Endothelial cell of umbilical vein (primary cell): ENCODE results near the gene BMPR1B. TPM values are rescaled to one million over a fixed set of nuclear protein-coding genes. Genes with fewer than 3 reads are reported as not detected.

Experiments used
- BruUV-seq: library from RNA; stranded (reverse); fragments of 400-500 nt; replicated peaks from 2 replicates; lab custom pipeline; 2021; lab: Mats Ljungman, UMichigan
- CTCF ChIA-PET: fragments of 300-600, 350-600 bp; sonication (Branson Sonifier 250); formaldehyde crosslinking; loops from one replicate; lab custom pipeline; 2021; ENCODE audit warnings: antibody characterized with exemption, inconsistent platforms; lab: Charles Lee
- POLR2A ChIA-PET: fragments of 300-600, 350-600 bp; sonication (Branson Sonifier 250); formaldehyde crosslinking; loops from one replicate; lab custom pipeline; 2021; ENCODE audit warnings: antibody characterized with exemption, inconsistent platforms; lab: Charles Lee
- DNase-seq: peaks from one replicate; pipeline ENCODE4 v3.0.0-alpha.2; 2011; ENCODE audit warnings: low read depth, low spot score
- FAIRE-seq: peaks from 2 replicates; lab custom pipeline; 2011; peaks lifted over from hg19 to GRCh38; lab: Jason Lieb, UNC
- H2AFZ ChIP-seq: 2 replicates; pipeline ENCODE4 v1.6.0; 2012; ENCODE audit warnings: low read depth, low read length, control low read depth, inconsistent platforms
- H3K27ac ChIP-seq: 2 replicates; pipeline ENCODE4 v1.5.1; 2011; ENCODE audit warnings: low read depth, mild to moderate bottlenecking, control low read depth, low read length, moderate library complexity; ENCODE audit not compliant: insufficient read depth
- H3K27me3 ChIP-seq, 2 experiments: 2 replicates each; pipeline versions ENCODE4 v1.6.0 to v1.6.1; 2011; ENCODE audit warnings: low read length in 2 of 2, mixed read lengths in 1 of 2; ENCODE audit not compliant: control insufficient read depth in 2 of 2, insufficient read depth in 2 of 2
- H3K36me3 ChIP-seq, 2 experiments: 2 replicates in 1 of 2; 3 replicates in 1 of 2; pipeline ENCODE4 v1.5.1; 2011; ENCODE audit warnings: low read length in 2 of 2, mild to moderate bottlenecking in 1 of 2, moderate library complexity in 1 of 2; ENCODE audit not compliant: control insufficient read depth in 2 of 2, insufficient read depth in 2 of 2; ENCODE audit errors: extremely low read depth in 1 of 2
- H3K4me1 ChIP-seq: 3 replicates; pipeline ENCODE4 v1.5.1; 2011; ENCODE audit warnings: mild to moderate bottlenecking, low read length; ENCODE audit not compliant: control insufficient read depth, insufficient read depth; ENCODE audit errors: extremely low read depth
- H3K4me2 ChIP-seq: 2 replicates; pipeline ENCODE4 v1.6.1; 2011; ENCODE audit warnings: low read length, control low read depth, mixed read lengths; ENCODE audit not compliant: insufficient read depth
- H3K4me3 ChIP-seq, 3 experiments: fragments of 200-600 bp in 1 of 3; sonication (generic), shearing (Covaris generic) in 1 of 3; replicated peaks in 1 of 3; 2 replicates each; pipeline ENCODE4 v1.5.1; 2011 to 2016; ENCODE audit warnings: control low read depth in 3 of 3, low read length in 3 of 3, mild to moderate bottlenecking in 2 of 3, inconsistent platforms in 1 of 3, low read depth in 1 of 3, moderate library complexity in 1 of 3; ENCODE audit not compliant: insufficient read depth in 1 of 3
- H3K79me2 ChIP-seq: 2 replicates; pipeline ENCODE4 v1.6.0; 2012; ENCODE audit warnings: low read length, inconsistent platforms; ENCODE audit not compliant: control insufficient read depth, insufficient read depth
- H3K9ac ChIP-seq: replicated peaks from 2 replicates; pipeline ENCODE3; 2011; ENCODE audit warnings: low read length, control low read depth; ENCODE audit not compliant: insufficient read depth; ENCODE audit errors: extremely low read depth
- H3K9me1 ChIP-seq: replicated peaks from 3 replicates; pipeline ENCODE4 v1.6.0; 2011; ENCODE audit warnings: mild to moderate bottlenecking, low read length; ENCODE audit not compliant: control insufficient read depth, insufficient read depth; ENCODE audit errors: extremely low read depth
- H3K9me3 ChIP-seq: replicated peaks from 2 replicates; pipeline ENCODE4 v1.5.1; 2012; ENCODE audit warnings: low read length, inconsistent platforms; ENCODE audit not compliant: control insufficient read depth, insufficient read depth
- H4K20me1 ChIP-seq: replicated peaks from 2 replicates; pipeline ENCODE3; 2011; ENCODE audit warnings: mild to moderate bottlenecking, low read length; ENCODE audit not compliant: control insufficient read depth, insufficient read depth; ENCODE audit errors: extremely low read depth
- CTCF ChIP-seq, 2 donors: IDR thresholded peaks; 1 replicate in 1 of 2; 2 replicates in 1 of 2; pipeline ENCODE4 v1.5.1; 2011; ENCODE audit warnings: low read length in 2 of 2, mild to moderate bottlenecking in 2 of 2, moderate library complexity in 2 of 2, control low read depth in 1 of 2, inconsistent platforms in 1 of 2, low read depth in 1 of 2; ENCODE audit not compliant: insufficient read depth in 1 of 2; ENCODE audit errors: extremely low read depth in 1 of 2
- EZH2 ChIP-seq: IDR thresholded peaks from 2 replicates; pipeline ENCODE4 v1.6.1; 2012; ENCODE audit warnings: borderline replicate concordance, low read depth, mild to moderate bottlenecking, moderate library complexity, low read length, inconsistent platforms; ENCODE audit not compliant: severe bottlenecking
- FOS ChIP-seq: IDR thresholded peaks from 2 replicates; pipeline ENCODE4 v1.6.1; 2011; ENCODE audit warnings: mild to moderate bottlenecking, low read length, moderate library complexity, borderline replicate concordance; ENCODE audit not compliant: insufficient read depth
- GATA2 ChIP-seq: IDR thresholded peaks from 2 replicates; pipeline ENCODE4 v1.7.0; 2011; ENCODE audit warnings: low read depth, mild to moderate bottlenecking, moderate library complexity, mixed read lengths, low read length; ENCODE audit not compliant: insufficient read length, insufficient read depth
- JUN ChIP-seq: IDR thresholded peaks from 2 replicates; pipeline ENCODE4 v1.6.1; 2011; ENCODE audit warnings: borderline replicate concordance, low read depth; ENCODE audit not compliant: insufficient read length, insufficient read depth
- MAX ChIP-seq: IDR thresholded peaks from 2 replicates; pipeline ENCODE4 v1.6.1; 2011; ENCODE audit not compliant: insufficient read depth, insufficient read length
- MYC ChIP-seq: IDR thresholded peaks from one replicate; pipeline ENCODE4 v1.6.1; 2011; ENCODE audit warnings: mild to moderate bottlenecking, low read depth, low read length
- POLR2A ChIP-seq: IDR thresholded peaks from 2 replicates; pipeline ENCODE4 v1.6.1; 2012; ENCODE audit warnings: low read depth, mild to moderate bottlenecking, control low read depth, low read length
- POLR2AphosphoS5 ChIP-seq: IDR thresholded peaks from 2 replicates; pipeline ENCODE4 v1.6.1; 2012; ENCODE audit warnings: low read depth, mild to moderate bottlenecking, control low read depth, low read length, moderate library complexity; ENCODE audit not compliant: insufficient read depth
- dilution Hi-C: fragments of 300-500 bp; cut with MboI; formaldehyde crosslinking; loops from one replicate; pipeline ENCODE4 v1.15.0; 2019; ENCODE audit warnings: low sequenced_read_pairs; ENCODE audit not compliant: extremely low pct_ligation_motif_present
- intact Hi-C: fragments of 100-400 bp; cut with micrococcal nuclease; formaldehyde crosslinking; loops from one replicate; pipeline ENCODE4 v1.10.0; 2022
- polyA plus RNA-seq, 4 experiments: library from polyadenylated mRNA; depleted of rRNA in 3 of 4; stranded (reverse) in 3 of 4; unstranded in 1 of 4; fragments of >200 nt; gene quantifications; 2 replicates each; pipeline versions ENCODE4 v1.2.1 to v1.2.3, GENCODE V29; 2011 to 2012; ENCODE audit warnings: missing spikeins in 1 of 4
- total RNA-seq: library from RNA; stranded (reverse); gene quantifications from 2 replicates; pipeline ENCODE4 v1.2.3, GENCODE V29; 2021

BMPR1B gene
- total and polyA plus RNA-seq, 2 donors (not counting 3 experiments of a cell fraction or from before 2014, with no cell fraction given): 0.28 to 2.1 TPM

GRCh38 chr4:94826206-94826605 is 68.5 kb downstream of the BMPR1B start:
- Histone ChIP-seq H3K36me3 (no peaks in the 10 kb centered on the region), H2AFZ (peak overlapping the region; percentile 42), H4K20me1 (no peaks in the 10 kb centered on the region), H3K27ac (no peak overlapping the region), H3K9ac (no peak overlapping the region), H3K9me3 (no peaks in the 10 kb centered on the region), H3K4me2 (peak overlapping the region; percentile 26), H3K79me2 (no peaks in the 10 kb centered on the region), H3K9me1 (no peaks in the 10 kb centered on the region), H3K27me3 (no peaks in the 10 kb centered on the region), H3K4me3 (no peak overlapping the region), H3K4me1 (peaks cover 23% of the 10 kb centered on the region)
- DNase-seq (peak; percentile 64), FAIRE-seq (peak; percentile 83)
- dilution Hi-C loops: no loop called here
- intact Hi-C loops: loop anchor here (2.0 kb wide), 1 partner anchor 67 kb away; no protein-coding TSS in a partner anchor
- POLR2A ChIA-PET: no interaction called here
- TF ChIP-seq MYC: no peak
- TF ChIP-seq POLR2A: no peak
- TF ChIP-seq JUN: no peak
- no peak for TF ChIP-seq MAX
- no peak for TF ChIP-seq FOS
- TF ChIP-seq EZH2: no peak
- no peak for TF ChIP-seq CTCF (IDR thresholded peaks at IDR 0.05; ENCODE audit: extremely low read depth in 1 of 2, insufficient read depth in 1 of 2, low read depth in 1 of 2, low read length in 2 of 2)
- no peak for TF ChIP-seq POLR2AphosphoS5
- TF ChIP-seq GATA2: no peak
- CTCF ChIA-PET: no interaction called here
- BruUV-seq: no TSS peak
